GOT3 (cell line): ENCODE results near the gene BMP7.
"Not testable (repeated sequence)": the region's sequence is repeated elsewhere in the genome, so short reads cannot be mapped to it uniquely, and the experiment has no call there.

ENCODE experiments used
- DNase-seq: peaks from one replicate; lab custom pipeline; 2025; ENCODE audit warnings: mixed read lengths; lab: John Stamatoyannopoulos, UW

BMP7 gene

GRCh38 chr20:57265336-57265996, 975 bp downstream of the BMP7 start:
- no peak for DNase-seq

- not testable (repeated sequence) for DNase-seq
Observed at GRCh38 chr20:57264908-57265335, 1.5 kb downstream of the BMP7 start.

DNA sequence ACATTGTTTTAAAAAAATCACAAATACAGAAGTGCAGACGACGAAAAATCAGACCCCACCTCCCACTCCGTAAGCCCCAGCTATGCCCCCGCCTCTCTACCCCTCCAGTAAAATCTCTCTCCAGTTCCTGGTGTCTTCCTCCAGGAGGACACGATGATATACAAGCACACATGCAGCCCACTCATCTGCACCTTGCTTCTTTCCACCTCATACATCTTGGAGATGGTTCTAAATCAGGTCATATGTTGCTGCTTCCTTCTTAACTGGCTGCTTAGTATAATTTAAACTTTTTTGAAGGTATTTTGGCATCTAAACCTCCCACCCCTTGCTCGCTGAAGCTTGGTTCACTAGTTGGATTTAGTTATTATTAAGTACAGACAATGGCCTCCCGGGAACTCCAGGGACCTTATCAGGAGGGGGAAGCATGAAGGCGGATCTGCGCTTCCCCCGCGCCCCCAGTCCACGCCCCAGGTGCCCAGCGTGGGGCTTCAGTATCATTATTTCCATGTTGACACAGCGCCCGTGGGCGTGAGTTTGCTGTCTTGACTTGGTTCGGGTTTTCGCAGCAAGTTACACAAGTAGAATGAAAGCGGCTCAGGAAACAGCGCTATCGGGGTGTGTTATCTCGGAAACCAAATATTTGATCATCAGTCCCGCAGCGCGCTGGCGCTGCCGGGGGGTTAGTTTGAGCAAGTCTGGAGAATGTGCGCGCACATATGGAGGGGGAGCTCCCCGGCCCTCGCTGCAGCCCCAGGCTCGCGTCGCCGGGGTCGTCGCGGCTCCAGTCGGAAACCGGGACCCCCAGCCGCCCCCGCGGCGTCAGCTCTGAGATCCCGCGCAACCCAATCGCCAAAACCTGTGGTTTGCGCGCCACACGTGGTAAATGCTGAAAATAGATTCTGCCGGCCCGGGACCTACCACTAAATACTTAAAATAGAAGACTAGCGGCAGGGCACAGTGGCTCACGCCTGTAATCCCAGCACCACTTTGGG, 2.3 kb downstream of the BMP7 start:
- DNase-seq = no peak

GRCh38 chr20:57262784-57263609, 3.4 kb downstream of the BMP7 start:
- DNase-seq = no peak

DNA sequence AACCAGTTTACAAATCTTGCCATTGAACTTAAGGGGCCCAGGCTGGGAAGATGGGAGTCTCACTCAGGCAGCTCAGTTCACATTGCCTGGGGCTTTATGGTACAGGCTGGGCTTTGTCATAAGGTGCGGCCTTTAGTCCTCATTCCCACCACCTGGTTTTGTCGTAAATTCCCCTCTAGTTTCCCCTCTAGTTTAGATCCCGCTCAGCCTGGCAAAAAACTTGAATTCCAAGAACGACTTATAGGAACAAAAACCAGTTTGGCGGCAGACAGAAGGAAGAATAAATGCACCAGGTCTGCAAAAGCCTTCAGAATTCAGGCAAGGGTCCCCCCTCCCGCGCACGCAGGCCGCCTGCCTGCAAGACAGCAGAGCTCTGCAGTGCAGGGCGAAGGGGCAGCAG, 4.1 kb downstream of the BMP7 start:
- no peak for DNase-seq

GRCh38 chr20:57261457-57262251, 4.8 kb downstream of the BMP7 start:
- DNase-seq = no peak

DNA sequence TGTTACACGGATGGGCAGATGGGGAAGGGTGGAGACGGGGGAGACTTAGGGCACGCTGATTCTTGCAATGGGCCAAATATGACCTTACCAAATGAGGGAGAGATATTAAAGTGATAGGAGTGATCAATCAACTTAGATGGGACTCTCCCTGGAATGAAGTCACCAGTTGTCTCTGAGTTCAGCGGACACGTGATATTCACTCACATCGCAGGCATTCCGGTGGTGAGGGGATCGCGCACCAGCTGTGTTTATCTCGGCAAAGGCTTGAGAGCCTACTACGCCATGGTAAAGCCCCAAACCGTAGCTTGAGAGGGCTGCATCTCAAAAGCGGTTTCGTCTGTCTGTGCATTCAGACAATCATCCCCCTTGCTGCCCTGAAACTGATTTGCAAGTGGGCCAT, 5.5 kb downstream of the BMP7 start:
- no peak for DNase-seq

GRCh38 chr20:57259938-57260921, 6.2 kb downstream of the BMP7 start:
- no peak for DNase-seq

DNA sequence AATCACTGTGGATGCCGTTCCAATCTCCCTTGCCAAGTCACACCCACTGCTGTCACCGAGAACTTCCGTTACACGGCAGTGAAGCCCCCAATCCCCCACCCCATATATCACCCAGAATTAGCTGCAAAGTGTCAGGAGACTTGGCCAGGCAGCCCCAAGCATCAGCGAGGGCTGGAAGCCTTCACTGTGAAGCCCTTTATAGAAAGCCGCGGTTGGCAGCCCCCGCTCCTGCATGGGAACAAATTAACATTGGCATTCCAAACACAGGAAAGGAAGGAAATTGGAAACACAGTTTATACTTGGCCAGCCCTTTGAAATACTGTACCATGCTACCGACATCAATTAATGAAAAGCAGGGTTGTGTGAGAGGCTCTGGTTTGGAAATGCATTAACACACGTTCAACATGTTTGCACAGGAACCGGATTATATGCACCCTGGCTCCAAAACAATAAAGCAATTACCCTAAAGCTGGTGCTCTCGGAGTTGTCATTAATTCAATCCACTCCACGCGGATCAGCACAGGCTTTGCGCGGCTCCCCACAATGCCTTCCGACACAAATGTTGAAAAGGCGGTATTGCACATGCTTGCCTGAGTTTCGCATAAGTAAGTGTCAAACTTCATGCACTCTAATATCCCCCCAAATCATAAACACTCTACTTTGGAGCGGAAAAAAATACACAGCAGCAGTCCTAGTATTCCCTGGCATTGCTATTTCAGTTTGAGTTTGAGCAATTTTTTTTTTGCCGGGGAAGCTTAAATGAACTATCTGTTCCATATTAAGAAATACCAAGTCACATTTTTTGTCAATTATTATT, 7.1 kb downstream of the BMP7 start:
- no peak for DNase-seq

- DNase-seq = no peak
Observed at GRCh38 chr20:57257701-57258453, 8.6 kb downstream of the BMP7 start.

GRCh38 chr20:57256908-57257307, 9.5 kb downstream of the BMP7 start:
- no peak for DNase-seq

DNA sequence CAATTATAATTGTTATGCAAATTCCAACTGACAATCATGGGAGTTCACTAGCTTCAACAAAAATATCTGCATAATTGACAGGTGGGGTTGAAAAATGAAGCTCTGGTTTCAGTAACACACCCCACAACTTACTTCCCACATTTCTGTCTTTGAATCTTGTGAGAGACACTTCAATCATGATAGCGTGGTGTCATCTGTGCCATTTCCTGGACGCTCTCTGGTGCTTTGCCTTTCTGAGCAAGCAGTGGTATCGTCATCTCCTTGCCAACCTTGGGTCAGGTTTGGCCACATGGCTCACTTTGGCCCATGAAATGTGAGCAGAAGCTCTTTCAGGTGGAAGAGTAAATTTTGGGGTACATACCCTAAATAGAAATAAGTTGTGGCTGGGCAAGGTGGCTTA, 10.2 kb downstream of the BMP7 start:
- no peak for DNase-seq

DNA sequence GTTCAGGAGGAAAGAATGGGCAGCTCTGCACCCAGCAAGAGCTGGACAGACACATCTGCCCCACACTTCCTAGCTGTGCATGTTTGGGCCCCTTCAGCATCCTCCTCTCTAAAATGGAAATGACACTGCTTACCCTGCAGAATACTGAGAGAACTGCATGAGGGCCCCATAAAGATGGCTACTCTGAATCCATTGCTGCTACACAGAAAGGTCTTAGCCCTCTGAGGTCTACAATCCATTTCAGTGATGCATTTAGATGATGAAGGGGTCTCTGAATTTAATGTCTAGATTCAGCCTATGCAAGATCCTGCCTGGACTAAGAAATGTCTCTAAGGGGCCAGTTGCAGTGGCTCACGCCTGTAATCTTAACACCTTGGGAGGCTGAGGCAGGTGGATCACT, 11.3 kb downstream of the BMP7 start:
- DNase-seq = no peak

GRCh38 chr20:57252559-57253162, 13.8 kb downstream of the BMP7 start:
- DNase-seq = no peak

GRCh38 chr20:57251949-57252348, 14.5 kb downstream of the BMP7 start:
- DNase-seq = no peak

DNA sequence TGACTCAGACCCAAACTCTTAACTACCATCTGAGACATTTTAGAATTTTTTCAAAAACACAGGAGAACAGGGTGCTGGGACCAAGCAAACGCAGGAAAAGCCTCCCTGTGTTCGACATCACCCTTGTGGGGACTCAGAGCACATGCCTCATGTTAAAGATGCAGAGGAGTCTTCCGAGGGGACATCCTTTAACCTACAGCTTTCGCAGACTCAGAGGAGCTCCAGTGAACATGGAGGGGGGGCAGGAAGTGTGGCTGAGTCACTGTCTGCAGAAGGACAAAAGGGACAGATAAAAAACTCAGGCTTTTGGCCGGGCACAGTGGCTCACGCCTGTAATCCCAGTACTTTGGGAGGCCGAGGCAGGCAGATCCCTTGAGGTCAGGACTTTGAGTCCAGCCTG, 15.1 kb downstream of the BMP7 start:
- DNase-seq = no peak

GRCh38 chr20:57250607-57251343, 15.7 kb downstream of the BMP7 start:
- DNase-seq = no peak
